Ectodermal cell (in vitro differentiated cells): ENCODE measurements around the gene AK4.

Experiments used
- H3K27ac ChIP-seq: 2 replicates; pipeline ENCODE4 v1.7.0; 2013; ENCODE audit warnings: mild to moderate bottlenecking, low read depth, low read length; ENCODE audit not compliant: insufficient read depth, poor library complexity, severe bottlenecking
- H3K27me3 ChIP-seq: 2 replicates; pipeline ENCODE4 v1.7.0; 2013; ENCODE audit warnings: mild to moderate bottlenecking, low read length; ENCODE audit not compliant: insufficient read depth, control insufficient read depth, poor library complexity, severe bottlenecking
- H3K36me3 ChIP-seq: one replicate; pipeline ENCODE4 v1.7.0; 2013; ENCODE audit warnings: low read length; ENCODE audit not compliant: control insufficient read depth, insufficient read depth
- H3K4me1 ChIP-seq: one replicate; pipeline ENCODE4 v1.7.0; 2013; ENCODE audit warnings: low read length; ENCODE audit not compliant: control insufficient read depth, insufficient read depth
- H3K4me3 ChIP-seq: 2 replicates; pipeline ENCODE4 v1.7.0; 2013; ENCODE audit warnings: low read depth, low read length, control low read depth; ENCODE audit not compliant: insufficient read depth
- H3K9me3 ChIP-seq: 2 replicates; pipeline ENCODE4 v1.7.0; 2013; ENCODE audit warnings: mild to moderate bottlenecking, low read length, moderate library complexity; ENCODE audit not compliant: control insufficient read depth
- WGBS, 2 experiments: methylation state at CpG; one replicate each; pipeline ENCODE4 v1.1.7; 2013; ENCODE audit warnings: missing lambda C conversion rate in 2 of 2; 5-methylcytosine and 5-hydroxymethylcytosine counted together

AK4 gene

DNA sequence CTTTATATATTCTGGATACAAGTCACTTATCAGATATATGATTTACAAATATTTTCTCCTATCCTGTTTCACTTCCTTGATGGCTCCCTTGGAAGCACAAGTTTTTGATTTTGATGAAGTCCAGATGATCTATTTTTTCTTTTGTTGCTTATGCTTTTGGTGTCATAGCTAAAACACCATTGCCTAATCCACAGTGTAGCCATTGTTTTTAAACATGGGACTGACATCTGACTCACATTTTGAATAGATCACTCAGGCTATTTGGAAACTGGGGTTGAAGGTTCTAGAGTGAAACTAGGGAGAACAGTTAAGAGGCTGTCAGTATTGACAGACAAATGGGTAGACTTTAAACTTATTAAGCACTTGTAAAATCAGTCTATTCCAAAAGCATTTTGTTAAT lies 16.6 kb downstream of the AK4 start:
- Histone ChIP-seq H3K4me3 (no peak overlapping the region), H3K9me3 (no peaks in the 10 kb centered on the region), H3K36me3 (no peaks in the 10 kb centered on the region), H3K4me1 (no peaks in the 10 kb centered on the region), H3K27me3 (no peaks in the 10 kb centered on the region), H3K27ac (no peak overlapping the region)

DNA sequence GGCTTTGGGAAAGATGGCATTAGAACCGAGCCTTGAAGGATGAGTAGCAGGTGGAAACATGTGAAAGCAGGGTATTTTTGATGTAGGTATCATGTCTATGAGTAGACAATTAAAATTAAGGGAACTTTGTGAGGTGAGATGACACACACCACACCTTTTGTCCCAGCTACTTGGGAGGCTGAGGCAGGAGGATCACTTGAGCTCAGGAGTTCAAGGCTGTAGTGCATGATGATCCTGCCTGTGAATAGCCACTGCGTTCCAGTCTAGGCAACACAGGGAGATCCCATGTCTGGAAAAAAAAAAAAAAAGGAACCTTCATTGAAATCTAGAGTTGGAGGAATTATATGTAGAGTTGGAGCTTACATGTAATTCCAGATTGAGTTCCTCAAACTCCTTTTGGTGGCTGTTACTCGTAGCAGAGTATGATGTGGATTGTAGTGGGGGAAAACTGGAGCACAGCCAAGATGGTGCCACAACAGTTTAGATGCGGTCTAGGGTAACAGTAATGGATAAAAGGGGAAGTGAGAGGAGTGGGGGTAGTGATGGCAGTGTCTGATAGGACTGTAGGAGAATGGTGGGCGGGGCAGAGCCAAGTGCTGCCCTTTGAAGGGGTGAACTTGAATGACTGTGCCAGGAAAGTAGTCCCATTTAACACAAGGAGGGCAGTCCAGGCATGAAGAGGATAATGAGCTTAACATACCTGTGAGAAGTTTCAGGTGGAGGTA lies 17.4 kb downstream of the AK4 start:
- no peaks in the 10 kb centered on the region for H3K27me3 ChIP-seq
- WGBS, 2 experiments = 92 to 94% methylated on average over 5 of the region's 5 CpGs
- no peak overlapping the region for H3K27ac ChIP-seq
- H3K9me3 ChIP-seq = no peaks in the 10 kb centered on the region
- H3K4me1 ChIP-seq = no peaks in the 10 kb centered on the region
- H3K36me3 ChIP-seq = no peaks in the 10 kb centered on the region
- no peak overlapping the region for H3K4me3 ChIP-seq

DNA sequence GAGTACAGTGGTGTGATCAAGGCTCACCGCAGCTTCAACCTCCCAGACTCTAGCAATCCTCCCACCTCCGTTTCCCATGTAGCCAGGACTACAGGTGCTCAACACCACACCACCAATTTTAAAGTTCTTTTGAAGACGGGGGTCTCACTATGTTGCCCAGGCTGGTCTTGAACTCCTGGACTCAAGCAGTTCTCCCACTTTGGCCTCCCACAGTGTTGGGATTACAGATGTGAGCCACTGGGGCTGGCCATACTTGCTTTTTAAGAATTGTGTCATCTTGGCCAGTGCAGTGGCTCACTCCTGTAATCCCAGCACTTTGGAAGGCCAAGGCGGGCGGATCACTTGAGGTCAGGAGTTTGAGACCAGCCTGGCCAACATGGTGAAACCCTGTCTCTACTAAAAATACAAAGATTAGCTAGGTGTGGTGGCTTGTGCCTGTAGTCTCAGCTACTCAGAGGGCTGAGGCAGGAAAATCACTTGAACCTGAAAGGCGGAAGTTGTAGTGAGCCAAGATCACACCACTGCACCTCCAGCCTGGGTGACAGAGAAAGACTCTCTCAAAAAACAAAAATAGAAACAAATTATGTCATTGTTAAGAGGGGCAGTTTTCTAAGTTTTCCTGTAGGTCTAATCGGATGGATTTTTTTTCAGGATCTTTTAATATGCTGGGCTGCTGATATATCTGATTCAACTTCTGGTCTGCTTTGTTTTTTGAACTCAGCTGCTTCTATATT lies 18.7 kb downstream of the AK4 start:
- no peaks in the 10 kb centered on the region for H3K27me3 ChIP-seq
- WGBS, 2 experiments = 84 to 88% methylated on average over 7 of the region's 7 CpGs
- H3K9me3 ChIP-seq = no peaks in the 10 kb centered on the region
- H3K36me3 ChIP-seq = no peaks in the 10 kb centered on the region
- H3K4me3 ChIP-seq = no peak overlapping the region
- no peak overlapping the region for H3K27ac ChIP-seq
- H3K4me1 ChIP-seq = no peaks in the 10 kb centered on the region

DNA sequence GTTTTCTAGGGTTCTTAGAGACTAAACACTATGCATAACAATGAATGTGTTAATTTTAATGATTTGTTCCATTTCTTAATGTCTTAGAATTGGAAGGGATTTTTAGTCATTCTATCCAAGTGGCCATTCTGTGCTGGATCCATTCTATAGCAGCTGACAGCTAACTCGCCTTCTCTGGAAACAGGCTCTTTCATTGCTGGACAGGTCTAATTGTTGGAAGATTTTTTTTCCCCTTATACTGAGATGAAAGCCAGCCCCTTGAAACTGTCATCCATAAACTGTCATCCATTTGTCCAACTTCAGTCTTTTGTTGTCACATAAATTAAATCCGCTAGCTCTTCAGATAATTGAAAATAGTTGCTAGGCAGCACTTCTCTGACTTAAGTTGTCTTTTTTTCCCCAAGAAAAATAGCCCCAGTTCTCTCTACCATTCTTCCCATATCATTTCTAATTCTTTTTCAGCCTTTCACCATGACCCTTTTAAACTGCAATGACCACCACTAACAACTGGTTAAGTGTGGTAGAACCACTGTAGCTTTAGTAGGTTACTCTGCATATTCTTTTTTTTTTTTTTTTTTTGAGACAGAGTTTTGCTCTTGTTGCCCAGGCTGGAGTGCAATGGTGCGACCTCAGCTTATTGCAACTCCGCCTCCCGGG lies 19.7 kb downstream of the AK4 start:
- Histone ChIP-seq H3K4me3 (no peak overlapping the region), H3K9me3 (no peaks in the 10 kb centered on the region), H3K4me1 (no peaks in the 10 kb centered on the region), H3K36me3 (no peaks in the 10 kb centered on the region), H3K27ac (no peak overlapping the region), H3K27me3 (no peaks in the 10 kb centered on the region)
- WGBS, 2 experiments = 84 to 89% methylated on average over 5 of the region's 5 CpGs

DNA sequence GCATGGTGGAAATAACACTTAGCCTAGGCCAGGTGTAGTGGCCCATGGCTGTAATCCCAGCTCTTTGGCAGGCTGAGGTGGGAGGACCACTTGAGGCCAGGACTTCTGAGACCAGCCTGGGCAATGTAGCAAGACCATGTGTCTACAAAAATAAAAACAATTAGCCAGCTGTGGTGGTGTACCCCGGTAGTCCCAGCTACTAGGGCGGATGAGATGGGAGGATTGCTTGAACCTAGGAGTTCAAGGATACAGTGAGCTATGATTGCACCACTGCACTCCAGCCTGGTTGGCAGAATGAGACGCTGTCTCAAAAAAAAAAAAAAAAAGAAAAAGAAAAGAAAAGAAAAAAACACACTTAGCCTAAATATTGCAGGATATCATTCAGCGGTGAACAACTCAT lies 20.9 kb downstream of the AK4 start:
- Histone ChIP-seq H3K9me3 (no peaks in the 10 kb centered on the region), H3K36me3 (no peaks in the 10 kb centered on the region), H3K27ac (no peak overlapping the region), H3K27me3 (no peaks in the 10 kb centered on the region), H3K4me3 (no peak overlapping the region), H3K4me1 (no peaks in the 10 kb centered on the region)
- 94% methylated on average over 2 to 4 of the region's 4 CpGs for WGBS, 2 experiments

DNA sequence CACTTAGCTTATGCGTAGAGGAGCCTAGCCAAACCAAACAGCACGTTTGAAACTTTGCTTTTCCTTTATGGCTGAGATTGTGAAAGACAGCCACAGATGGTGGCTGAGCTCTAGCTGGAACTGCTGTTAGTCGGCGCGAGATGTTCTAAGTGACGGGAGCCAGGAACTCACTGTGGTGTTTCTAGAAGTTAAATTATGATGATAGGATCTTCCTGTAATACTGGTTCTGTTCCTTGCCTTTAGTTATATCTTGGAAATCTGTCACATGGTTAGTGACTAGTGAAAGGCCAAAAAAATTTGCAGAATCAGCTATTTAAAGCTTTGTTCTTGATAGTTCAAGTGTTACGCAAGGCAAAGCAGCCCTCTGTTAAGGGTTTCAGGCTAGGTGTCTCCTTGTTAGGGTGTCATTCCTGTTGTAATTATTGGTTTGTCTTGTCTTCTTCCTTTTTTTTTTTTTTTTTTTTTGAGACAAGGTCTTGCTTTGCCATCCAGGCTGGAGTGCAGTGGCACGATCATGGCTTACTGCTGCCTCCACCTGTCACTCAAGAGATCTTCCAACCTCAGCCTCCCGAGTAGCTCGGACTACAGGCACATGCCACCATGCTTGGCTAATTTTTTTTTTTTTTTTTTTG lies 22.6 kb downstream of the AK4 start:
- WGBS, 2 experiments = 93 to 96% methylated on average over 10 of the region's 10 CpGs
- Histone ChIP-seq H3K4me3 (no peak overlapping the region), H3K27me3 (no peaks in the 10 kb centered on the region), H3K27ac (no peak overlapping the region), H3K4me1 (peaks cover 2% of the 10 kb centered on the region), H3K36me3 (no peaks in the 10 kb centered on the region), H3K9me3 (no peaks in the 10 kb centered on the region)

DNA sequence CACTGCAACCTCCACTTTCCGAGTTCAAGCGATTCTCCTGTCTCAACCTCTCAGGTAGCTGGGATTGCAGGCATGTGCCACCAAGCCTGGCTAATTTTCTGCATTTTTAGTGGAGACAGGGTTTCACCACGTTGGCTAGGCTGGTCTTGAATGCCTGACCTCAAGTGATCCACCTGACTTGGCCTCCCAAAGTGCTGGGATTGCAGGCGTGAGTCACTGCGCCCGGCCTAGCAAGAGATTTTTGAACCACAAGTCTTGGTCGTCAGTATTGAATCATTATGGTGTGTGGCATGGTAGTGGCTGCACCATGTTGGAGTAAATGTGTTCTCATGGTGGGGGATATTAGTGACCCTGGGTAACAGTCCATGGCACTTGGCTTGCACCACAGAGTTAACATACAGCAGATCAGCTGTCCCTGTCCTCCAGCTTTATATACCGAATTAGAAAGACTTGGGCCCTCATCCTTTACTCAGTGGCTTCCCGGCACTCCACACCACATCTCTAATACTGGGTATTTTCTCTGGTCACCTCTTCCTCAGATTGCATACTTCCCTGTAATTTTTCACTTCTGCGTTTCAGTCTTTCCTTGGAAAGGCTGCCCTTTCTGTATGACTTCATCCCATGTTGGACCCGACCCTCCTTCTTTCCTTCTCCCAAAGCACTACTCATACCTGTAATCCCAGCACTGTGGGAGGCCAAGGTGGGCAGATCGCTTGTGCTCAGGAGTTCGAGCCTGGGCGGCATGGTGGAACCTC lies 25.1 kb downstream of the AK4 start:
- Histone ChIP-seq H3K27ac (no peak overlapping the region), H3K27me3 (no peaks in the 10 kb centered on the region), H3K9me3 (no peaks in the 10 kb centered on the region), H3K4me1 (peaks cover 2% of the 10 kb centered on the region), H3K4me3 (no peak overlapping the region), H3K36me3 (no peaks in the 10 kb centered on the region)
- 89 to 92% methylated on average over 14 of the region's 14 CpGs for WGBS, 2 experiments

DNA sequence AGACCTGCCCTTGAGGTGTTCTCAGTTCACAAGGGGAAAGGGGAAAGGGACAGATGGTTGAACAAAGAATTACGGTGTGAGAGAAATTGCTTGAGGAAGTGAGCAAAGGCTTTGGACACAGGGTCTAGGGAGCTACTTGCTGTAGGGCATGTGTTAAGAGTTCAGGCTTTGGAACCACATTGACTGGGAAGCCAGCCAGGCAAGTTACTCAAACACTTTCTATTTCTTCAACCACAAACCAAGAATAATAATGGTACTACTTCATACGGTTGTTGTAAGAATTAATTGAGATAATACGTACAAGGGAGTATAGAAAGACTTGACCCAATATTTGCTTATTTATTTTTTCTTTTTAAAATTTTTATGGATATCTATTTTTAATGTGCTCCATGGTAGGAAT lies 26.6 kb downstream of the AK4 start:
- WGBS, 2 experiments = 83 to 86% methylated on average over 1 of the region's 3 CpGs
- Histone ChIP-seq H3K27me3 (no peaks in the 10 kb centered on the region), H3K9me3 (no peaks in the 10 kb centered on the region), H3K27ac (no peak overlapping the region), H3K36me3 (no peaks in the 10 kb centered on the region), H3K4me1 (peaks cover 2% of the 10 kb centered on the region), H3K4me3 (no peak overlapping the region)

DNA sequence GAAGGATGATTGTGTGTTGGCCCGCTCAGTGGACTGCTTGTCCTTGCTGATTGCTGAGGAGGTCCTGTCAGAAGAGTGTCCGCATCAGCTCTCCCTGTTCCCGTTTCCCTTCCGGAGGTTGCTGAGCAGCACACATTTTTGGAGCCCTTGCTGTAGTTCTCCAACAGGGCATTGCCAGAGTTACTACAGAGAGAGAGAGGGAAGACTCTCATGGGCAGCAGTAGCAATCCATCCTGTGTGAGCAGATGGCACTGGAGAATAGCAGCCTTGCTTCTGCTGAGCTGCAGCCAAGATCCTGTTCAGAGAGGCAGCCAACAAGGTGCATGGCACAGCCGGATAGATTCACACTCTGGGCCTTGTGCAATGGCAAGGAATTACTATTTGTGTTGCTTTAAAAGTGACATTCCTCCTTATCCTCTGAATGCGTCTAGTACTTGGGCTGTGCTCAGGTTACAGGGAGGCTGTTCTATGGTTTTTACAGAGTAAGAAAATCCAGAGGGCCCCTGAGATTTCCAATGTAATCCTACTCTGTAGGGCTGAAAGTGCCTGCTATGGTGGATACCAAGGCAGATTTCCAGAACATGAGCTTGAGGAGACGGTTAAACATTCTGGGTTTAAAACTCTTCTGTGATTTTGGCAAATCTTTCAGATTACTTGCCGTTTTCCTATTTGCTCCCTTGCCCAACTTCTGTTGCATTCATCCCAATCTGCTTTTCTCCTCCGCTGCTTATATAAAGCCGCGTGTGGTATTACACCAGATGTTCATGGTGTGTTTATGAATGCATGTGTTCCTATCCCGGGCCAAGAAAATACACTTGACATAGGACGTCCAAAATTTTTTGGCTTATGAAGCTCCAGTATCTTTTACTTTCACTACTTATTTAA lies 27.4 kb downstream of the AK4 start:
- no peaks in the 10 kb centered on the region for H3K27me3 ChIP-seq
- no peak overlapping the region for H3K4me3 ChIP-seq
- no peak overlapping the region for H3K27ac ChIP-seq
- 90 to 91% methylated on average over 9 to 13 of the region's 13 CpGs for WGBS, 2 experiments
- H3K4me1 ChIP-seq = peaks cover 2% of the 10 kb centered on the region
- H3K9me3 ChIP-seq = no peaks in the 10 kb centered on the region
- no peaks in the 10 kb centered on the region for H3K36me3 ChIP-seq
